Omental fat pad (tissue), 4 donors: ENCODE data around the gene METTL15. TPM values are rescaled to one million over a fixed set of nuclear protein-coding genes. Genes with fewer than 3 reads are reported as not detected.
"Not testable (repeated sequence)": the region's sequence is repeated elsewhere in the genome, so short reads cannot be mapped to it uniquely, and the experiment has no call there.

Experiments used
- ATAC-seq: fragments of 150-250 bp; one replicate; pipeline ENCODE4 v1.9.1; 2016; ENCODE audit warnings: mild to moderate bottlenecking, moderate library complexity; ENCODE audit not compliant: low FRiP score
- DNase-seq: peaks from one replicate; pipeline ENCODE4 v3.0.0-alpha.2; 2019; ENCODE audit warnings: low spot score
- total RNA-seq, 4 donors: library from RNA; depleted of rRNA; stranded (reverse); fragments of >200 nt; gene quantifications; one replicate each; pipeline ENCODE4 v1.1.0, GENCODE V29; 2016
- TF ChIP-seq, protein P1 (sequence below), 3 donors: fragments of 450-650 bp; IDR thresholded peaks; one replicate each; pipeline ENCODE4 v1.5.1; 2016 to 2017; ENCODE audit warnings: antibody characterized with exemption in 3 of 3, mild to moderate bottlenecking in 3 of 3, moderate library complexity in 2 of 3

The METTL15 gene, protein sequence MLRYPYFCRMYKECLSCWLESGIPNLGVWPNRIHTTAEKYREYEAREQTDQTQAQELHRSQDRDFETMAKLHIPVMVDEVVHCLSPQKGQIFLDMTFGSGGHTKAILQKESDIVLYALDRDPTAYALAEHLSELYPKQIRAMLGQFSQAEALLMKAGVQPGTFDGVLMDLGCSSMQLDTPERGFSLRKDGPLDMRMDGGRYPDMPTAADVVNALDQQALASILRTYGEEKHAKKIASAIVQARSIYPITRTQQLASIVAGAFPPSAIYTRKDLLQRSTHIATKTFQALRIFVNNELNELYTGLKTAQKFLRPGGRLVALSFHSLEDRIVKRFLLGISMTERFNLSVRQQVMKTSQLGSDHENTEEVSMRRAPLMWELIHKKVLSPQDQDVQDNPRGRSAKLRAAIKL
- 10 to 100 TPM in 2 of 4 donors, 1 to 10 TPM in 2; 4.9 to 11.8 (median 9.4) TPM for total RNA-seq

DNA sequence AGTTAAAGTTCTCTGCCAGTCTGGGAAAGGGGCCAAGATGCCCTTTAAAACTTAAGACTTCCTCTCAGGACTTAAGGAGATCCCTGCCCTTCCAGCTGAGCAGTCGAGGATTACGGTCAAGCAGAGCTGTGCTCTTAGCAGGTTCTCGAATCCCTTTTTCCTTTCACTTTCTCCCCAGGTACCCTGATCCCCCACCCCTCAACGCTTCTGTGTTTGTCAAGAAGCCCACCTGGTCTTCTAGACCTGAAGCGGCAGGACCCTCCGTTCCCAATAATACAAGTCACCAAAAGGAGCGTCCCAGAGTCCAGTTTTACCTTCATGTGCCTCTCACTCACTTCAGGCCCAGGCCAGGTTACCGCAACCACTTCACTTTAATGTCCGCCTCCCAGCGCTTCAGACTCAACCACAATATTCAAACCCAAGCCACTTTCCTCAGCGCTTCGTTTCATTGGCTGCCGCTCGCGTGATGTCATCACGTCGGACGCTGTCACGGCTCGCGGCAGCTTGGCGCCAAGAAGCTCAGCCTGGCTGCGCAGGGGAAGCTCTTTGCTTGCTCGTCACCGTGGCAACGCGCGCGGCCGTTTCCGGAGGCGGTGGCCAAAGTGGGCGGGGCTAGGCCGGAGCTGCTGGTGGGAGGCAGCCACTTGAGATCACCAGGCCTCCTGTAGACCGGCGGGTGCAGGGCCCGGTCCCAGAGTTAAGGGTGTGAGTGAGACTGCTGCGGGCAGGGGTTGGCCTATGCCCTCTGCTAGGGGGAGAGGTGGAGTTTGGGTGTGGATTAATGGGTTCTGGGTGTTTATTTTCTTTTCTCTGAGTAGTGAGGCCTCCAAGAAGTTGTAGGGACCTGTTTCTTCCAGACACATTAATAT, at the start of gene METTL15, which contains the start of gene KIF18A:
Gene METTL15, plus strand, starts transcription at position 639 of the 869 bp plus-strand sequence. CDS start 4,947 bp downstream, outside the sequence.
Gene KIF18A, minus strand, starts transcription at position 407 of the 869 bp plus-strand sequence. CDS start 10,209 bp downstream, outside the sequence.
- TF ChIP-seq, protein P1, sequence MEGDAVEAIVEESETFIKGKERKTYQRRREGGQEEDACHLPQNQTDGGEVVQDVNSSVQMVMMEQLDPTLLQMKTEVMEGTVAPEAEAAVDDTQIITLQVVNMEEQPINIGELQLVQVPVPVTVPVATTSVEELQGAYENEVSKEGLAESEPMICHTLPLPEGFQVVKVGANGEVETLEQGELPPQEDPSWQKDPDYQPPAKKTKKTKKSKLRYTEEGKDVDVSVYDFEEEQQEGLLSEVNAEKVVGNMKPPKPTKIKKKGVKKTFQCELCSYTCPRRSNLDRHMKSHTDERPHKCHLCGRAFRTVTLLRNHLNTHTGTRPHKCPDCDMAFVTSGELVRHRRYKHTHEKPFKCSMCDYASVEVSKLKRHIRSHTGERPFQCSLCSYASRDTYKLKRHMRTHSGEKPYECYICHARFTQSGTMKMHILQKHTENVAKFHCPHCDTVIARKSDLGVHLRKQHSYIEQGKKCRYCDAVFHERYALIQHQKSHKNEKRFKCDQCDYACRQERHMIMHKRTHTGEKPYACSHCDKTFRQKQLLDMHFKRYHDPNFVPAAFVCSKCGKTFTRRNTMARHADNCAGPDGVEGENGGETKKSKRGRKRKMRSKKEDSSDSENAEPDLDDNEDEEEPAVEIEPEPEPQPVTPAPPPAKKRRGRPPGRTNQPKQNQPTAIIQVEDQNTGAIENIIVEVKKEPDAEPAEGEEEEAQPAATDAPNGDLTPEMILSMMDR (IDR thresholded peaks at IDR 0.05) = no peak
- ATAC-seq (peak; percentile 97), DNase-seq (peak; percentile 99)

DNA sequence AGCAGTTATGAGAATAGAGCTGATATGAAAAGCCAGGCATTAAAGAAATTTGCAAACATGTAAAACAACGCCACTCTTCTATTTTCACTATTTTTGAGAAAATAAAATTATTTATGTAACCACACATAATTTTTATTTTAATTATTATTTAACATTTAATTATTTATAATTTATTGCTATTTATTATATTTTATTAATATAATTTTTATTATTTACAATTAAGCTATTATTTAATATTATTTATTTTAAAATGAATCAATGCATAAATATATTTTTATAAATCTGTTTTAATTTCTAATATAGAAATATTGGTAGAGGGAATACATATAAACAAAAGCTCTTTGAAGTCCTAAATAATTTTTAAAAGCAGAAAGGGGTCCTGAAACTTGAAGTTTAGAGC, 36.9 kb upstream of the METTL15 start:
- DNase-seq (no peak), ATAC-seq (no peak)
- TF ChIP-seq, protein P1 (IDR thresholded peaks at IDR 0.05) = no peak

DNA sequence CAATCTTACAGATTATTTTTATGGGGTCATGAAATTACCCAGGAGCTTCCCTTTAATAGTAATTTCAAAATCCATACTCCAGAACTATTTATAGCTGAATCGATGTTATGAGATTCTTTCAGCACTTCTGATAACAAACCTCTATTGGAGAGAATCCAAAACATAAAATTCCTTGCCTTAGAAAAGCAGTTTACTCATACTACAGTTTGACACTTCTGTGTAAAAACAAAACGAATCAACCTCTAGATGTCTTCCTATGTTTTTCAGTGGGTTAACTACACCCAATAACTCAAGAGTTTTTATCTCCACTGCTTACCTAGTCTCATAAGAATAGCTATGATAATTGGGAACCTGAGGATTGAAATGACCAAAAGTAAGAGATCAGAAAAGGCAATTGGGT, 35.9 kb upstream of the METTL15 start:
- ATAC-seq (no peak), DNase-seq (no peak)
- TF ChIP-seq, protein P1 (IDR thresholded peaks at IDR 0.05) = no peak

DNA sequence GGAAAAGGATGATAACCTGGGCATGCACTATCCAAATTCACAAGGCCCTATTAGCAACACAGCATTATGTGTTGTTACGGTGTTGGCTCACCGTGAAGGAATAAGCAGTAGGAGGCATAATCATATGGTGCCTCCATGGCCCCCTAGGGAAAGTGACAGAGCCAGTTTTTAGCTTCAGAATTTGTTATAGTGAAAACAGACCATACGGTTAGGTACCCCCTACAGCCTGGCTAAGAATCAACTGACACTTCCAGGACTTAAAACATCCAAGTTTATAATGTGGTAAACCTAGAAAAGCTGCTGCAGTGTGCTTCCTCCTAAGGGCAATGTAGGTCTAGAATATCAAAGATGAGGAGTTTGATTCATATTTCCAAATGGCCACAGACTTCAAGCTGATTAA, 30.7 kb upstream of the METTL15 start:
- ATAC-seq (no peak), DNase-seq (no peak)
- TF ChIP-seq, protein P1 (IDR thresholded peaks at IDR 0.05) = no peak

DNA sequence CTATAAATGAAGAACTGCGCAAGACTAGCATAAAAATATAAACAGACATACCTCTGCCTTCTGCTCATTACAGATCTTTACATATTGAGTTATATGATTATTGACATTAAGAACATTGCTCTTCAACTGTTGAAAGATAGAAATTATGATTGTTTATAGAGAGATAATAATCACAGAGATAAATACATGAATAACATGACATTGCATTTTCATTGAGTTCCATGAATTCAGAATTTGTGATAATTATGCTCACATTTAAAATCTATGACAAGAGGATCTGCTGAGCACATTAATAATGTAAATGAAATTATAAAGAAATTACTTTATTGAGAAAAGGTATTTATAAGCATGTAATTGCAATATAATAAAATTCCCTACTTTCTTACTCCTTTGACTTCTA, 25.1 kb upstream of the METTL15 start:
- ATAC-seq (no peak), DNase-seq (no peak)

DNA sequence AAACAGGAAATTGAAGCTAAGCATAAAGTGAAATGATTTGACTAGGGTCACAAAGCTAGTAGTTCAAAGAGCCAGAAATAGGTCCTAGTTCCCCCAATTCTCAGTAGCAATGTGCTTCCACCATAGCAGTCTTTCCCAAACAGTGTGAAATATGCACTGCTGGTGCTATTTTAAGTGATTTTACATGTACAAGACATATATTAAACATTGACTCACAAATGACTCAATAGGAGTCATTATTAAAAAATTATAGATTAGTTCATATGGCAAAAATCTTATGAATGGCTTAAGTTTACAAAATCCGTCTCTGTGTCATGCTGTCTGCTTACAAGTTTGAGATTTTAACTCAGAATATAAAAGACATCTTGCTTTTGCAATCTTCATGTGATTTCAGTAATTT, 21.6 kb upstream of the METTL15 start:
- ATAC-seq (no peak), DNase-seq (no peak)
- TF ChIP-seq, protein P1 (IDR thresholded peaks at IDR 0.05) = no peak

More for the DNA sequence above, 25.1 kb upstream of the METTL15 start:
- TF ChIP-seq, protein P1 (IDR thresholded peaks at IDR 0.05) = no peak

DNA sequence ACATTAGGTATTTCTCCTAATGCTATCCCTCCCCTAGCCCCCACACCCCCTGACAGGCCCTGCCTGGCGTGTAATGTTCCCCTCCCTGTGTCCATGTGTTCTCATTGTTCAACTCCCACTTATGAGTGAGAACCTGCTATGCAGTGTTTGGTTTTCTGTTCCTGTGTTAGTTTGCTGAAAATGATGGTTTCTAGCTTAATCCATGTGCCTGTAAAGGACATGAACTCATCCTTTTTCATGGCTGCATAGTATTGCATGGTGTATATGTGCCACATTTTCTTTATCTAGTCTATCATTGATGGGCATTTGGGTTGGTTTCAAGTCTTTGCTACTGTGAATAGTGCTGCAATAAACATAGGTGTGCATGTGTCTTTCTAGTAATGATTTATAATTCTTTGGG, 21.0 kb upstream of the METTL15 start:
- not testable (repeated sequence) for ATAC-seq, DNase-seq

DNA sequence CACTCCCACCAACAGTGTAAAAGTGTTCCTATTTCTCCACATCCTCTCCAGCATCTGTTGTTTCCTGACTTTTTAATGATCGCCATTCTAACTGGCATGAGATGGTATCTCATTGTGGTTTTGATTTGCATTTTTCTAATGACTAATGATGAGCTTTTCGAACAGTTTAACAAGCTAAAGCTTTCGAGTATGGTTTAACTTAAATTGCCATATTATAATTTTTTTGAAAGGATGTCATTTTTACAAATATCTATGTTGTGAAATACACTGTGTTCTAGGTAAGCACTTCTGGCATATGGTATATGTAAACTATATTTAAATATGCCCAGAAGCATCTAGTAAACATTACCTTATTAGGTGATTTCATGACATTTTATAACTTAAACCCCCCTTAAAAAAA, 20.5 kb upstream of the METTL15 start:
- not testable (repeated sequence) for DNase-seq, ATAC-seq
